K562 (cell line): Measurements from ENCODE around the gene KCNK6. TPM values are rescaled to one million over a fixed set of nuclear protein-coding genes. Genes with fewer than 3 reads are reported as not detected.

ENCODE experiments used
- MXI1 ChIP-seq: IDR thresholded peaks from 2 replicates; pipeline ENCODE4 v1.6.1; 2011; ENCODE audit warnings: low read depth, mild to moderate bottlenecking, improper control_type of control experiment, low read length
- ZNF174 ChIP-seq: fragments of 250-450 bp; sonication (Bioruptor Pico); IDR thresholded peaks from 2 replicates; pipeline ENCODE4 v1.4.0; 2020; ENCODE audit warnings: mild to moderate bottlenecking
- polyA plus RNA-seq, 8 experiments: library from polyadenylated mRNA; depleted of rRNA in 4 of 8; stranded (reverse) in 5 of 8; unstranded in 3 of 8; fragments of >200 nt; fragmentation: Nextera tagmentation in 2 of 8; fragmentation: Illumina TruSeq in 1 of 8; extraction: Ambion mirVana in 2 of 8; extraction: Trizol in 1 of 8; gene quantifications; 2 replicates each; pipeline versions ENCODE4 v1.2.1 to v1.2.3, GENCODE V29; 2011 to 2014; ENCODE audit warnings: inconsistent platforms in 1 of 8, missing spikeins in 1 of 8
- total RNA-seq, 7 experiments: library from RNA; depleted of rRNA in 6 of 7; stranded (reverse); fragments of >200 nt in 6 of 7; fragmentation: Illumina TruSeq in 2 of 7; extraction: Trizol in 2 of 7; gene quantifications; 2 replicates each; pipeline versions ENCODE4 v1.2.1 to v1.2.3, GENCODE V29; 2011 to 2021; ENCODE audit warnings: low replicate concordance in 1 of 7
- TF ChIP-seq, protein P1 (sequence below): fragments of 150-350 bp; IDR thresholded peaks from 2 replicates; pipeline ENCODE4 v1.6.1; 2014; ENCODE audit warnings: low read depth, mild to moderate bottlenecking, low read length, borderline replicate concordance
- TF ChIP-seq, protein P2 (sequence below): sonication (generic); formaldehyde crosslinking; IDR thresholded peaks from 2 replicates; pipeline ENCODE4 v1.9.0; 2022; ENCODE audit warnings: mild to moderate bottlenecking, missing genetic modification reagents
- TF ChIP-seq, protein P3 (sequence below): fragments of 250-450 bp; sonication (Bioruptor Pico); IDR thresholded peaks from 2 replicates; pipeline ENCODE4 v1.9.0; 2021; ENCODE audit warnings: mild to moderate bottlenecking, inconsistent platforms

KCNK6 gene
- total and polyA plus RNA-seq, 9 of the 15 experiments (the other 6 are each of a cell fraction or from before 2014, with no cell fraction given), result 0.05 to 0.42 (median 0.15) TPM

DNA sequence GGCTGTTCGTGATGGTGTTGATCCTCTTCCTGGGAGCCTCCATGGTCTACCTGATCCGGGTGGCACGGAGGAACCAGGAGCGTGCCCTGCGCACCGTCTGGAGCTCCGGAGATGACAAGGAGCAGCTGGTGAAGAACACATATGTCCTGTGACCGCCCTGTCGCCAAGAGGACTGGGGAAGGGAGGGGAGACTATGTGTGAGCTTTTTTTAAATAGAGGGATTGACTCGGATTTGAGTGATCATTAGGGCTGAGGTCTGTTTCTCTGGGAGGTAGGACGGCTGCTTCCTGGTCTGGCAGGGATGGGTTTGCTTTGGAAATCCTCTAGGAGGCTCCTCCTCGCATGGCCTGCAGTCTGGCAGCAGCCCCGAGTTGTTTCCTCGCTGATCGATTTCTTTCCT, 27.8 kb upstream of the KCNK6 start (continued):
- TF ChIP-seq, protein P1, sequence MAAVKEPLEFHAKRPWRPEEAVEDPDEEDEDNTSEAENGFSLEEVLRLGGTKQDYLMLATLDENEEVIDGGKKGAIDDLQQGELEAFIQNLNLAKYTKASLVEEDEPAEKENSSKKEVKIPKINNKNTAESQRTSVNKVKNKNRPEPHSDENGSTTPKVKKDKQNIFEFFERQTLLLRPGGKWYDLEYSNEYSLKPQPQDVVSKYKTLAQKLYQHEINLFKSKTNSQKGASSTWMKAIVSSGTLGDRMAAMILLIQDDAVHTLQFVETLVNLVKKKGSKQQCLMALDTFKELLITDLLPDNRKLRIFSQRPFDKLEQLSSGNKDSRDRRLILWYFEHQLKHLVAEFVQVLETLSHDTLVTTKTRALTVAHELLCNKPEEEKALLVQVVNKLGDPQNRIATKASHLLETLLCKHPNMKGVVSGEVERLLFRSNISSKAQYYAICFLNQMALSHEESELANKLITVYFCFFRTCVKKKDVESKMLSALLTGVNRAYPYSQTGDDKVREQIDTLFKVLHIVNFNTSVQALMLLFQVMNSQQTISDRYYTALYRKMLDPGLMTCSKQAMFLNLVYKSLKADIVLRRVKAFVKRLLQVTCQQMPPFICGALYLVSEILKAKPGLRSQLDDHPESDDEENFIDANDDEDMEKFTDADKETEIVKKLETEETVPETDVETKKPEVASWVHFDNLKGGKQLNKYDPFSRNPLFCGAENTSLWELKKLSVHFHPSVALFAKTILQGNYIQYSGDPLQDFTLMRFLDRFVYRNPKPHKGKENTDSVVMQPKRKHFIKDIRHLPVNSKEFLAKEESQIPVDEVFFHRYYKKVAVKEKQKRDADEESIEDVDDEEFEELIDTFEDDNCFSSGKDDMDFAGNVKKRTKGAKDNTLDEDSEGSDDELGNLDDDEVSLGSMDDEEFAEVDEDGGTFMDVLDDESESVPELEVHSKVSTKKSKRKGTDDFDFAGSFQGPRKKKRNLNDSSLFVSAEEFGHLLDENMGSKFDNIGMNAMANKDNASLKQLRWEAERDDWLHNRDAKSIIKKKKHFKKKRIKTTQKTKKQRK, result no peak
- TF ChIP-seq, protein P2, sequence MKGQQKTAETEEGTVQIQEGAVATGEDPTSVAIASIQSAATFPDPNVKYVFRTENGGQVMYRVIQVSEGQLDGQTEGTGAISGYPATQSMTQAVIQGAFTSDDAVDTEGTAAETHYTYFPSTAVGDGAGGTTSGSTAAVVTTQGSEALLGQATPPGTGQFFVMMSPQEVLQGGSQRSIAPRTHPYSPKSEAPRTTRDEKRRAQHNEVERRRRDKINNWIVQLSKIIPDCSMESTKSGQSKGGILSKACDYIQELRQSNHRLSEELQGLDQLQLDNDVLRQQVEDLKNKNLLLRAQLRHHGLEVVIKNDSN, result no peak
- TF ChIP-seq, protein P3, sequence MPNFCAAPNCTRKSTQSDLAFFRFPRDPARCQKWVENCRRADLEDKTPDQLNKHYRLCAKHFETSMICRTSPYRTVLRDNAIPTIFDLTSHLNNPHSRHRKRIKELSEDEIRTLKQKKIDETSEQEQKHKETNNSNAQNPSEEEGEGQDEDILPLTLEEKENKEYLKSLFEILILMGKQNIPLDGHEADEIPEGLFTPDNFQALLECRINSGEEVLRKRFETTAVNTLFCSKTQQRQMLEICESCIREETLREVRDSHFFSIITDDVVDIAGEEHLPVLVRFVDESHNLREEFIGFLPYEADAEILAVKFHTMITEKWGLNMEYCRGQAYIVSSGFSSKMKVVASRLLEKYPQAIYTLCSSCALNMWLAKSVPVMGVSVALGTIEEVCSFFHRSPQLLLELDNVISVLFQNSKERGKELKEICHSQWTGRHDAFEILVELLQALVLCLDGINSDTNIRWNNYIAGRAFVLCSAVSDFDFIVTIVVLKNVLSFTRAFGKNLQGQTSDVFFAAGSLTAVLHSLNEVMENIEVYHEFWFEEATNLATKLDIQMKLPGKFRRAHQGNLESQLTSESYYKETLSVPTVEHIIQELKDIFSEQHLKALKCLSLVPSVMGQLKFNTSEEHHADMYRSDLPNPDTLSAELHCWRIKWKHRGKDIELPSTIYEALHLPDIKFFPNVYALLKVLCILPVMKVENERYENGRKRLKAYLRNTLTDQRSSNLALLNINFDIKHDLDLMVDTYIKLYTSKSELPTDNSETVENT (CRISPR knock-in tag), result no peak
- TF ChIP-seq MXI1 (no peak), ZNF174 (CRISPR knock-in tag) (no peak)
- TF ChIP-seq, all 486 proteins: peak for 0
